ENCODE results near the gene MFSD2B.
A peak's percentile ranks its signal among the peaks of the same experiment; 100 is the strongest.
"Not testable (repeated sequence)": the region's sequence is repeated elsewhere in the genome, so short reads cannot be mapped to it uniquely, and the experiment has no call there.

The MFSD2B gene

GRCh38 chr2:24009680-24010476, at the start of gene MFSD2B:
MFSD2B (plus strand) TSS chr2:24010085; CDS start chr2:24010097, 12 bp downstream.
- DNase-seq: peak; percentile 76

- DNase-seq: no peak
These were observed 42.0 kb upstream of the MFSD2B start for GRCh38 chr2:23967846-23968245.

- DNase-seq: no peak
These were observed 33.0 kb upstream of the MFSD2B start for GRCh38 chr2:23976883-23977282.

GRCh38 chr2:23988371-23988770, 21.5 kb upstream of the MFSD2B start:
- peak; percentile 79 for DNase-seq

GRCh38 chr2:23992931-23993330, 17.0 kb upstream of the MFSD2B start:
- DNase-seq: no peak

GRCh38 chr2:23993736-23994269, 16.1 kb upstream of the MFSD2B start:
- DNase-seq: no peak

GRCh38 chr2:23994567-23994966, 15.3 kb upstream of the MFSD2B start:
- DNase-seq: no peak

- DNase-seq: no peak
These were observed 2.2 kb upstream of the MFSD2B start for GRCh38 chr2:24007693-24008092.

- DNase-seq: no peak
These were observed 1.1 kb upstream of the MFSD2B start for GRCh38 chr2:24008672-24009366.

- no peak for DNase-seq
These were observed 562 bp upstream of the MFSD2B start for GRCh38 chr2:24009367-24009679.

GRCh38 chr2:24010477-24011249, 778 bp downstream of the MFSD2B start:
- DNase-seq: peak; percentile 44

- DNase-seq: peak; percentile 99
These were observed 1.6 kb downstream of the MFSD2B start for GRCh38 chr2:24011250-24012104.

GRCh38 chr2:24012521-24013188, 2.8 kb downstream of the MFSD2B start:
- no peak for DNase-seq

- DNase-seq: not testable (repeated sequence)
These were observed 5.0 kb downstream of the MFSD2B start for GRCh38 chr2:24014902-24015301.

- DNase-seq: no peak
These were observed 5.9 kb downstream of the MFSD2B start for GRCh38 chr2:24015562-24016375.

- DNase-seq: peak; percentile 60
These were observed 6.5 kb downstream of the MFSD2B start for GRCh38 chr2:24016376-24016761.

- no peak for DNase-seq
These were observed 7.2 kb downstream of the MFSD2B start for GRCh38 chr2:24016853-24017703.

- DNase-seq: no peak
These were observed 7.8 kb downstream of the MFSD2B start for GRCh38 chr2:24017711-24018110.

- no peak for DNase-seq
These were observed 8.4 kb downstream of the MFSD2B start for GRCh38 chr2:24018241-24018640.

- DNase-seq: no peak
These were observed 9.8 kb downstream of the MFSD2B start for GRCh38 chr2:24019729-24020128.
